ENCODE data around the gene CUTA.
A peak's percentile ranks its signal among the peaks of the same experiment; 100 is the strongest.

Gene CUTA

GRCh38 chr6:33440649-33441309 lies 22.9 kb upstream of the CUTA start:
- no peak for DNase-seq (ENCODE audit: low read depth)
- TF ChIP-seq CTCF (IDR thresholded peaks at IDR 0.05; ENCODE audit: low read length, missing control alignments) = no peak
- H3K4me3 ChIP-seq (replicated peaks; ENCODE audit: low read depth, low read length) = no peak overlapping the region

GRCh38 chr6:33439956-33440648 lies 22.2 kb upstream of the CUTA start:
- DNase-seq (ENCODE audit: low read depth) = no peak

GRCh38 chr6:33438978-33439594 lies 21.2 kb upstream of the CUTA start:
- DNase-seq (ENCODE audit: low read depth) = no peak
- no peak for TF ChIP-seq CTCF (IDR thresholded peaks at IDR 0.05; ENCODE audit: low read length, missing control alignments)
- H3K4me3 ChIP-seq (replicated peaks; ENCODE audit: low read depth, low read length) = no peak overlapping the region

More at GRCh38 chr6:33439956-33440648, 22.2 kb upstream of the CUTA start:
- no peak overlapping the region for H3K4me3 ChIP-seq (replicated peaks; ENCODE audit: low read depth, low read length)
- TF ChIP-seq CTCF (IDR thresholded peaks at IDR 0.05; ENCODE audit: low read length, missing control alignments) = no peak

GRCh38 chr6:33437666-33438065 lies 19.8 kb upstream of the CUTA start:
- no peak for DNase-seq (ENCODE audit: low read depth)
- H3K4me3 ChIP-seq (replicated peaks; ENCODE audit: low read depth, low read length) = no peak overlapping the region
- TF ChIP-seq CTCF (IDR thresholded peaks at IDR 0.05; ENCODE audit: low read length, missing control alignments) = no peak

- TF ChIP-seq CTCF (IDR thresholded peaks at IDR 0.05; ENCODE audit: low read length, missing control alignments) = no peak
- DNase-seq (ENCODE audit: low read depth) = no peak
- no peak overlapping the region for H3K4me3 ChIP-seq (replicated peaks; ENCODE audit: low read depth, low read length)
Observed at GRCh38 chr6:33434961-33435360, 17.1 kb upstream of the CUTA start.

GRCh38 chr6:33433544-33434191 lies 15.8 kb upstream of the CUTA start:
- TF ChIP-seq CTCF (IDR thresholded peaks at IDR 0.05; ENCODE audit: low read length, missing control alignments) = no peak
- DNase-seq (ENCODE audit: low read depth) = peak; percentile 52
- no peak overlapping the region for H3K4me3 ChIP-seq (replicated peaks; ENCODE audit: low read depth, low read length)

Measured in fibroblast of pulmonary artery (primary cell).